Mammary epithelial cell (primary cell): Measurements from ENCODE around the gene IGFBP5.

Experiments used
- EZH2 ChIP-seq: IDR thresholded peaks from 2 replicates; pipeline ENCODE4 v1.6.1; 2012; ENCODE audit warnings: low read length, inconsistent platforms, borderline replicate concordance
- TF ChIP-seq, protein P1 (sequence below), 2 donors: IDR thresholded peaks in 1 of 2; conservative IDR thresholded peaks in 1 of 2; 2 replicates each; pipeline ENCODE4 v1.5.1; 2011 to 2012; ENCODE audit warnings: inconsistent platforms in 2 of 2, low read length in 2 of 2, mild to moderate bottlenecking in 2 of 2, control low read depth in 1 of 2, low read depth in 1 of 2; ENCODE audit not compliant: insufficient read depth in 1 of 2; ENCODE audit errors: extremely low read depth in 1 of 2

DNA sequence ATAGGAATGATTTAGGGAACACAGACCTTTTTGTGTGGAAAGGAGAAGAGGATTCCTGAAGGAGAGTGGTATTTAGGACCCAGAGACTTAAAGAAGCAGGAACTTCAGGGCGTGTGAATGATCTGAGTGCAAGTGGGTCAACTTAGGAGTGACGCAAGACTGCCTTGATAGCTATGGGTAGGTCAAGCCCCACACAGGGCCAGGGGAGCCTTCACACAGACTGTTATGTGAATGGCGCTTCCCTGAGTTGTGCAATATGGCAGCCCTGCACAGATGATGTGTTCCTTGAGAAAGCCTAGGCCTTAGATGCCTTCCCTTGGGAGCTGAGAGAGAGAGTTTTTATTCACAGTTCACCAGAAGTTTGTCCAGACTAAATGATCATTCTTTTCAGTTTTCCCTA, 47.1 kb upstream of the IGFBP5 start:
- TF ChIP-seq, protein P1, sequence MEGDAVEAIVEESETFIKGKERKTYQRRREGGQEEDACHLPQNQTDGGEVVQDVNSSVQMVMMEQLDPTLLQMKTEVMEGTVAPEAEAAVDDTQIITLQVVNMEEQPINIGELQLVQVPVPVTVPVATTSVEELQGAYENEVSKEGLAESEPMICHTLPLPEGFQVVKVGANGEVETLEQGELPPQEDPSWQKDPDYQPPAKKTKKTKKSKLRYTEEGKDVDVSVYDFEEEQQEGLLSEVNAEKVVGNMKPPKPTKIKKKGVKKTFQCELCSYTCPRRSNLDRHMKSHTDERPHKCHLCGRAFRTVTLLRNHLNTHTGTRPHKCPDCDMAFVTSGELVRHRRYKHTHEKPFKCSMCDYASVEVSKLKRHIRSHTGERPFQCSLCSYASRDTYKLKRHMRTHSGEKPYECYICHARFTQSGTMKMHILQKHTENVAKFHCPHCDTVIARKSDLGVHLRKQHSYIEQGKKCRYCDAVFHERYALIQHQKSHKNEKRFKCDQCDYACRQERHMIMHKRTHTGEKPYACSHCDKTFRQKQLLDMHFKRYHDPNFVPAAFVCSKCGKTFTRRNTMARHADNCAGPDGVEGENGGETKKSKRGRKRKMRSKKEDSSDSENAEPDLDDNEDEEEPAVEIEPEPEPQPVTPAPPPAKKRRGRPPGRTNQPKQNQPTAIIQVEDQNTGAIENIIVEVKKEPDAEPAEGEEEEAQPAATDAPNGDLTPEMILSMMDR (conservative IDR thresholded peaks at IDR 0.05 in 1 of 2, IDR thresholded peaks at IDR 0.05 in 1 of 2; ENCODE audit: extremely low read depth in 1 of 2, insufficient read depth in 1 of 2, low read depth in 1 of 2, low read length in 2 of 2) = no peak
- TF ChIP-seq EZH2 = no peak
